Measurements from ENCODE around the gene ABCA9. TPM values are rescaled to one million over a fixed set of nuclear protein-coding genes. Genes with fewer than 3 reads are reported as not detected.
"Not testable (repeated sequence)": the region's sequence is repeated elsewhere in the genome, so short reads cannot be mapped to it uniquely, and the experiment has no call there.

ABCA9 gene
- total RNA-seq, 2 experiments from 2014 or later: 0.47 TPM; not detected in 1

DNA sequence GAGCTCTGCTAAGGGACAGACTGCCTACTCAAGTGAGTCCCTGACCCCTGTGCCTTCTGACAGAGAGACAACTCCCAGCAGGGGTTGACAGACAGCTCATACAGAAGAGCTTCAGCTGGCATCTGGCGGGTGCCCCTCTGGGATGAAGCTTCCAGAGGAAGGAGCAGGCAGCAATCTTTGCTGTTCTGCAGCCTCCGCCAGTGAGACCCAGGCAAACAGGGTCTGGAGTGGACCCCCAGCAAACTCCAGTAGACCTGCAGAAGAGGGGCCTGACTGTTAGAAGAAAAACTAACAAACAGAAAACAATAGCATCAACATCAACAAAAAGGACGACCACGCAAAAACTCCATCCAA lies 10.5 kb upstream of the ABCA9 start:
- intact Hi-C loops (cut with micrococcal nuclease; ENCODE audit: unreplicated experiment); H3K4me2 ChIP-seq (ENCODE audit: low read length); H3K9me2 ChIP-seq (ENCODE audit: insufficient read depth, low read length); H3K79me2 ChIP-seq (ENCODE audit: insufficient read depth, low read depth, low read length); H3K9me3 ChIP-seq (ENCODE audit: low read length); H4K20me1 ChIP-seq (ENCODE audit: insufficient read depth, low read length); H3K27ac ChIP-seq (ENCODE audit: low read depth, low read length, poor library complexity, severe bottlenecking); BruUV-seq (replicated peaks); H3K4me3 ChIP-seq (ENCODE audit: low read depth, low read length, poor library complexity, severe bottlenecking); DNase-seq (ENCODE audit: low spot score); H3K36me3 ChIP-seq (ENCODE audit: insufficient read depth, low read length): not testable (repeated sequence)
- H2AFZ ChIP-seq (ENCODE audit: low read length): peak overlapping the region; percentile 32
- H3K4me1 ChIP-seq (ENCODE audit: insufficient read depth, low read length, poor library complexity, severe bottlenecking): peaks cover 14% of the 10 kb centered on the region
- ChIA-PET POLR2A (interaction anchor here (0.6 to 1.9 kb wide), 4 partner anchors 17 to 349 kb away, joined by 3 to 5 read pairs (median 4); no protein-coding TSS in a partner anchor), CTCF (ENCODE audit: unreplicated experiment) (interaction anchor here (0.6 kb wide), 1 partner anchor 405 kb away, joined by 3 read pairs; no protein-coding TSS in a partner anchor)

DNA sequence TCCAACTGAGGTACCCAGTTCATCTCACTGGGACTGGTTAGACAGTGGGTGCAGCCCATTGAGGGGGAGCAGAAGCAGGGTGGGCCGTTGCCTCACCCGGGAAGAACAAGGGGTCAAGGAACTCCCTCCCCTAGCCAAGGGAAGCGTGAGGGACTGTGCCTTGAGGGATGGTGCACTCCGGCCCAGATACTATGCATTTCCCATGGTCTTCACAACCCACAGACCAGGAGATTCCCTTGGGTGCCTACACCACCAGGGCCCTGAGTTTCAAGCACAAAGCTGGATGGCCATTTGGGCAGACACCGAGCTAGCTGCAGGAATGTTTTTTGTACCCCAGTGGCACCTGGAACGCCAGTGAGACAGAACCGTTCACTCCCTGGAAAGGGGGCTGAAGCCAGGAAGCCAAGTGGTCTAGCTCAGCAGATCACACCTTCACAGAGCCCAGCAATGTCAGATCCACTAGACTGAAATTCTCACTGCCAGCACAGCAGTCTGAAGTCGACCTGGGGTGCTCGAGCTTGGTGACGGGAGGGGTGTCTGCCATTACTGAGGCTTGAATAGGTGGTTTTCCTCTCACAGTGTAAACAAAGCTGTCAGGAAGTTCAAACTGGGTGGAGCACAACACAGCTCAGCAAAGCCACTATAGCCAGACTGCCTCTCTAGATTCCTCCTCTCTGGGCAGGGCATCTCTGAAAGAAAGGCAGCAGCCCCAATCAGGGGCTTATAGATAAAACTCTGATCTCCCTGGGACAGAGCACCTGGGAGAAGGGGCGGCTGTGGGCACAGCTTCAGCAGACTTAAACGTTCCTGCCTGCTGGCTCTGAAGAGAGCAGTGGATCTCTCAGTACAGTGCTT lies 9.9 kb upstream of the ABCA9 start:
- H4K20me1 ChIP-seq (ENCODE audit: insufficient read depth, low read length); H3K36me3 ChIP-seq (ENCODE audit: insufficient read depth, low read length); H3K9me3 ChIP-seq (ENCODE audit: low read length); H3K9me2 ChIP-seq (ENCODE audit: insufficient read depth, low read length); intact Hi-C loops (cut with micrococcal nuclease; ENCODE audit: unreplicated experiment); H3K79me2 ChIP-seq (ENCODE audit: insufficient read depth, low read depth, low read length); H3K4me3 ChIP-seq (ENCODE audit: low read depth, low read length, poor library complexity, severe bottlenecking); H3K27ac ChIP-seq (ENCODE audit: low read depth, low read length, poor library complexity, severe bottlenecking); BruUV-seq (replicated peaks): not testable (repeated sequence)
- H2AFZ ChIP-seq (ENCODE audit: low read length): peak overlapping the region; percentile 32
- POLR2A ChIA-PET: interaction anchor here (1.1 to 1.9 kb wide), 3 partner anchors 18 to 60 kb away, joined by 3 to 5 read pairs (median 4); no protein-coding TSS in a partner anchor
- peaks cover 14% of the 10 kb centered on the region for H3K4me1 ChIP-seq (ENCODE audit: insufficient read depth, low read length, poor library complexity, severe bottlenecking)
- CTCF ChIA-PET (ENCODE audit: unreplicated experiment): interaction anchor here (0.6 kb wide), 1 partner anchor 404 kb away, joined by 3 read pairs; no protein-coding TSS in a partner anchor
- DNase-seq (ENCODE audit: low spot score): peak; percentile 33
- 0 out of 2 replicates have a peak overlapping the region, but pooled peaks have one; percentile 7 for H3K4me2 ChIP-seq (ENCODE audit: low read length)

DNA sequence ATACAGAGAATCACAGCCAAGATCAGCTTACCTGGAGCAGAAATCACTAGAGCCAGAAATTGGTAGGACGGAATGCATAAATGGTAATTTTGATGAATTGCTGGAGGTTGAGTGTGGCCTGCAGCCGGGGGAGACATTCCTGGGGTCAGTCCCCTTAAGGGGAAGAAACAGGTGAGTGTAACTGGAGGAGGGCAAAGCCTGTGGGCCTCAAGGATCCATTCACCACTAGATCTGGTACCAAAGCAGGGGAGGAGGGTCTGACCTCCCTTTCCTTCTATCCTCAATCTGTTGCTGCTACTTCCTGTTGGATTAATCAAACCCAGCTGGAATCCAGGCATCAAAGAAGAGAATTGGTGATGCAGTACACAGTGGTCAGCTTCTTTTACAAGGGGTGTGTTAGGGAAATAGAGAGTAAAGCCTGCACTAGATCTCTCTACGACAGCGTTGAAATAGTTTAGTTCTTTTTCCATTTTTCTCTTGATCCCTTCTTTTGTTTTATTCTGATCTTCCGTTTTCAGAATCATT lies 8.6 kb upstream of the ABCA9 start:
- H3K9me2 ChIP-seq (ENCODE audit: insufficient read depth, low read length): no peaks in the 10 kb centered on the region
- H3K4me1 ChIP-seq (ENCODE audit: insufficient read depth, low read length, poor library complexity, severe bottlenecking): peaks cover 14% of the 10 kb centered on the region
- H4K20me1 ChIP-seq (ENCODE audit: insufficient read depth, low read length): no peaks in the 10 kb centered on the region
- intact Hi-C loops (cut with micrococcal nuclease; ENCODE audit: unreplicated experiment): loop anchor here (5.0 to 10.0 kb wide), 2 partner anchors 168 to 294 kb away; no protein-coding TSS in a partner anchor
- CTCF ChIA-PET (ENCODE audit: unreplicated experiment): no interaction called here
- no peak overlapping the region for H3K4me2 ChIP-seq (ENCODE audit: low read length)
- no peaks in the 10 kb centered on the region for H3K9me3 ChIP-seq (ENCODE audit: low read length)
- no peak overlapping the region for H2AFZ ChIP-seq (ENCODE audit: low read length)
- BruUV-seq (replicated peaks): no TSS peak
- POLR2A ChIA-PET: interaction anchor here (0.6 to 1.5 kb wide), 3 partner anchors 11 to 33 kb away, joined by 4 to 5 read pairs (median 4); no protein-coding TSS in a partner anchor
- no peak overlapping the region for H3K4me3 ChIP-seq (ENCODE audit: low read depth, low read length, poor library complexity, severe bottlenecking)
- no peak for TF ChIP-seq EZH2phosphoT487 (IDR thresholded peaks at IDR 0.05; ENCODE audit: borderline replicate concordance, low read depth, low read length)
- TF ChIP-seq, protein P1, sequence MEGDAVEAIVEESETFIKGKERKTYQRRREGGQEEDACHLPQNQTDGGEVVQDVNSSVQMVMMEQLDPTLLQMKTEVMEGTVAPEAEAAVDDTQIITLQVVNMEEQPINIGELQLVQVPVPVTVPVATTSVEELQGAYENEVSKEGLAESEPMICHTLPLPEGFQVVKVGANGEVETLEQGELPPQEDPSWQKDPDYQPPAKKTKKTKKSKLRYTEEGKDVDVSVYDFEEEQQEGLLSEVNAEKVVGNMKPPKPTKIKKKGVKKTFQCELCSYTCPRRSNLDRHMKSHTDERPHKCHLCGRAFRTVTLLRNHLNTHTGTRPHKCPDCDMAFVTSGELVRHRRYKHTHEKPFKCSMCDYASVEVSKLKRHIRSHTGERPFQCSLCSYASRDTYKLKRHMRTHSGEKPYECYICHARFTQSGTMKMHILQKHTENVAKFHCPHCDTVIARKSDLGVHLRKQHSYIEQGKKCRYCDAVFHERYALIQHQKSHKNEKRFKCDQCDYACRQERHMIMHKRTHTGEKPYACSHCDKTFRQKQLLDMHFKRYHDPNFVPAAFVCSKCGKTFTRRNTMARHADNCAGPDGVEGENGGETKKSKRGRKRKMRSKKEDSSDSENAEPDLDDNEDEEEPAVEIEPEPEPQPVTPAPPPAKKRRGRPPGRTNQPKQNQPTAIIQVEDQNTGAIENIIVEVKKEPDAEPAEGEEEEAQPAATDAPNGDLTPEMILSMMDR (conservative IDR thresholded peaks at IDR 0.05; ENCODE audit: low read length): no peak
- DNase-seq (ENCODE audit: low spot score): no peak
- no peaks in the 10 kb centered on the region for H3K79me2 ChIP-seq (ENCODE audit: insufficient read depth, low read depth, low read length)
- no peak overlapping the region for H3K27ac ChIP-seq (ENCODE audit: low read depth, low read length, poor library complexity, severe bottlenecking)
- H3K36me3 ChIP-seq (ENCODE audit: insufficient read depth, low read length): no peaks in the 10 kb centered on the region
